GM12874 (cell line): ENCODE data around the gene JUP.

Experiments used
- TF ChIP-seq, protein P1 (sequence below): IDR thresholded peaks from 2 replicates; pipeline ENCODE4 v1.5.1; 2011; ENCODE audit warnings: low read depth, mild to moderate bottlenecking, control low read depth, low read length, moderate library complexity; ENCODE audit not compliant: insufficient read depth

The JUP gene

GRCh38 chr17:41733348-41734138, 53.0 kb downstream of the JUP start:
- TF ChIP-seq, protein P1, sequence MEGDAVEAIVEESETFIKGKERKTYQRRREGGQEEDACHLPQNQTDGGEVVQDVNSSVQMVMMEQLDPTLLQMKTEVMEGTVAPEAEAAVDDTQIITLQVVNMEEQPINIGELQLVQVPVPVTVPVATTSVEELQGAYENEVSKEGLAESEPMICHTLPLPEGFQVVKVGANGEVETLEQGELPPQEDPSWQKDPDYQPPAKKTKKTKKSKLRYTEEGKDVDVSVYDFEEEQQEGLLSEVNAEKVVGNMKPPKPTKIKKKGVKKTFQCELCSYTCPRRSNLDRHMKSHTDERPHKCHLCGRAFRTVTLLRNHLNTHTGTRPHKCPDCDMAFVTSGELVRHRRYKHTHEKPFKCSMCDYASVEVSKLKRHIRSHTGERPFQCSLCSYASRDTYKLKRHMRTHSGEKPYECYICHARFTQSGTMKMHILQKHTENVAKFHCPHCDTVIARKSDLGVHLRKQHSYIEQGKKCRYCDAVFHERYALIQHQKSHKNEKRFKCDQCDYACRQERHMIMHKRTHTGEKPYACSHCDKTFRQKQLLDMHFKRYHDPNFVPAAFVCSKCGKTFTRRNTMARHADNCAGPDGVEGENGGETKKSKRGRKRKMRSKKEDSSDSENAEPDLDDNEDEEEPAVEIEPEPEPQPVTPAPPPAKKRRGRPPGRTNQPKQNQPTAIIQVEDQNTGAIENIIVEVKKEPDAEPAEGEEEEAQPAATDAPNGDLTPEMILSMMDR = no peak

DNA sequence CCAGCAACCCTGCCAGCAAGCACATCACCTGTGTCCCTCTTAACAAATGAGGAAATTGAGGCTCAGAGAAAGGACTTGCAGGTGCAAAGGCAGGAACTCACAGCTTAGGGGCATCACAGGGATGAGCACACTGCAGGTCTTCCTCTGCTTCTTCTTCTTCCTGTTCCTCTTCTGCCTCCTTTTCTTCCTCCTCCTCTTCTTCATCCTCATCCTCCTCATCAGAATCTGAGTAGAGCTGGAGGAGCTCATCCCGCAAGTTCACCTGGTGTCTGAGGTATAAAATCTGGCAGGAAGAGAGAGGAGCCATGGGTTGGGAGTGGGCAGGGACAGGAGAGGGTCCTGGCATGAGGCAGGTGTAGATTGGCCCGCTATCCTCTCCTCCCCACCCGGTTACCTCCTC, 54.7 kb downstream of the JUP start:
- TF ChIP-seq, protein P1 = no peak

- TF ChIP-seq, protein P1 = no peak
Observed at GRCh38 chr17:41730479-41730878, 56.0 kb downstream of the JUP start.

DNA sequence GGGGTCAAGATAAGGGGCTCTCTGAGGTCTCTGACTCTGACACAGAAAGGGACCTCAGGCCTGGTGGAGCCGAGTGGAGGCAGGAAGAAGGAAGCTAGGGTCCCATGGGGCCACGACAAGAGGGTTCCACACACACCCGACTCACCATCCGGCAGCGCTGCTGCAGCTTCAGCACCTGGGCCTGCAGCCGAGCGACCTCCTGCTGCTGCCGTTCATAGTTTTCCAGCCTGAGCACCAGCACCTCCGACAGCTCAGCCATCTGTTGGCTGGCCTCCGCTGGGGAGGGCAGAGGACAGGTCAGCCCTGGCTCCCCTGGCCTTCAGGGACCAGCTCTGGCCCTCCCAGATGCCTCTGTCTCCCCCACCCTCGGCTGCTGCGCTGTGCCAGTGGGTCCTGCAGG, 58.5 kb downstream of the JUP start:
- TF ChIP-seq, protein P1 = no peak

- TF ChIP-seq, protein P1 = no peak
Observed at GRCh38 chr17:41725134-41725533, 61.4 kb downstream of the JUP start.

DNA sequence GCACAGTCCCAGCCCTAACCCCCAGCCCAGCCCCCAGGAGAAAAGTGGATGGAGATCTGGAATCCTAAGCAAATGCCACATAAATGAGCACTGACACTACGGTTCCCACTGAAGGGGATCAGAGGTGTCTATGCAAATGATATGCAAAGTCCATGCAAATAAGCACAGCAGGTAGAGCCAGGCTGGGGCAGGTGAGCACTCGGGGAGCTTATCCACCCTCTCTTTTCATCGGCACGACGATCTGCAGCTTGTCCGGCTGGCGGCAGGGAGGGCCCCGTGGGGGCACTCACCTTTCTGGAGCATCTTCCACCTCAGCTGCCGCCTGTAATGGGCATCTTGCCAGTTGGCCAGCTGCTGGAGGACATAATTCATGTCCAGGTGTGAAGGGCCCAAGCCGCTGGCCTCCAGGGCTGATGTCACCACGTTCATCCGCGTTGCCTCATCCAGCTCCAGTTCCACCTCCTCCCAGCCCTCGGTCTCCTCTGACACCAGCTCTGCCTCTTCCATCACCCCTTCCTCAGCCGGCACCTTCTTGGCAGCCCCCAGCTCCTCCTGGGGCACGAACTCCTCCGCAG, 61.9 kb downstream of the JUP start:
- TF ChIP-seq, protein P1 = no peak

DNA sequence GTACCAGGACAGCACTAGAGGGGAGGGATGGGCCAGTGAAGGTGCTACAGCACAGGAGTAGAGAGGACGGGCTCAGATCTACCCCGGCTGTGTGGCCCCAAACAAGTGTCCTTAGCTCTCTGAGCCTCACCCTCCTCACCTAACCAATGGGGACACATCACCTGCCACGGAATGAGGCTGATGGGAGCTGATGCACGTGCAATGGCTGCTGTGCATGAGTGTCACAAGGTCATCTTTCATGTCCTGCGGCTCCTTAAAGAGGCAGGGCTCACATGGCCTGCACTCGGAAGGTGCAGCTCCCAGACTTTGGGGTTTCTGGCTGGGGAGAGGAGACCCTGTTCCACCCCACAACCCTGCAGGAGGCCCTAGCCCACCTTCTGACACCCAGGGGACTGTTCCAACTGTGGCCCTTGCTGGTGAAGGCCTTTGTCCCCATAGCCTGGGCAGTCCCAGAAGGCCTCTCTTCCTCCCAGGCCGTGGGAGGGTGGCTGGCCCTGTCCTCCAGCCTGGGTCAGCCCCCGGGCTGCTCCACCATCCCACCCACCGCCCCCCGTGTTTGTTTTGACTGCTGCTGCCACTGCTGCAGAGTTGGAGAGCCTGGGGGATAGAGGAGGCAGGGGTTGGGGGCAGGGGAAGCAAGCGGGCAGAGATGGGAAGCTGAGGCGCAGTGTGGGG, 62.6 kb downstream of the JUP start:
- TF ChIP-seq, protein P1 = no peak
